ENCODE measurements around the gene DDX49. TPM values are rescaled to one million over a fixed set of nuclear protein-coding genes. Genes with fewer than 3 reads are reported as not detected.

Gene DDX49
- total RNA-seq, 2 experiments from 2014 or later = 63.7 to 82.4 TPM

- intact Hi-C loops (cut with micrococcal nuclease; ENCODE audit: unreplicated experiment) = loop anchor here (5.0 kb wide), 1 partner anchor 45 kb away; no protein-coding TSS in a partner anchor
- H3K36me3 ChIP-seq (ENCODE audit: insufficient read depth, low read length) = no peaks in the 10 kb centered on the region
- DNase-seq (ENCODE audit: low spot score) = no peak
- CTCF ChIA-PET (ENCODE audit: unreplicated experiment) = no interaction called here
- no peaks in the 10 kb centered on the region for H3K9me2 ChIP-seq (ENCODE audit: insufficient read depth, low read length)
- no peak overlapping the region for H3K4me2 ChIP-seq (ENCODE audit: low read length)
- H4K20me1 ChIP-seq (ENCODE audit: insufficient read depth, low read length) = no peaks in the 10 kb centered on the region
- peaks cover 69% of the 10 kb centered on the region for H3K4me1 ChIP-seq (ENCODE audit: insufficient read depth, low read length, poor library complexity, severe bottlenecking)
- no TSS peak for BruUV-seq (replicated peaks)
- TF ChIP-seq CTCF (conservative IDR thresholded peaks at IDR 0.05; ENCODE audit: low read length) = no peak
- TF ChIP-seq EZH2phosphoT487 (IDR thresholded peaks at IDR 0.05; ENCODE audit: borderline replicate concordance, low read depth, low read length) = no peak
- H2AFZ ChIP-seq (ENCODE audit: low read length) = no peak overlapping the region
- no peaks in the 10 kb centered on the region for H3K9me3 ChIP-seq (ENCODE audit: low read length)
- no peak overlapping the region for H3K4me3 ChIP-seq (ENCODE audit: low read depth, low read length, poor library complexity, severe bottlenecking)
- H3K27ac ChIP-seq (ENCODE audit: low read depth, low read length, poor library complexity, severe bottlenecking) = no peak overlapping the region
- H3K79me2 ChIP-seq (ENCODE audit: insufficient read depth, low read depth, low read length) = no peaks in the 10 kb centered on the region
- POLR2A ChIA-PET = interaction anchor here (0.6 to 1.5 kb wide), 2 partner anchors 14 to 23 kb away, joined by 4 read pairs; partner anchors contain the start of genes COPE and DDX49
These were observed 23.2 kb downstream of the DDX49 start for GRCh38 chr19:18942692-18943091.

- Histone ChIP-seq H3K4me1 (ENCODE audit: insufficient read depth, low read length, poor library complexity, severe bottlenecking) (peaks cover 77% of the 10 kb centered on the region), H3K27ac (ENCODE audit: low read depth, low read length, poor library complexity, severe bottlenecking) (peak overlapping the region; percentile 6), H3K9me3 (ENCODE audit: low read length) (no peaks in the 10 kb centered on the region), H3K79me2 (ENCODE audit: insufficient read depth, low read depth, low read length) (no peaks in the 10 kb centered on the region), H3K4me2 (ENCODE audit: low read length) (no peak overlapping the region), H3K36me3 (ENCODE audit: insufficient read depth, low read length) (no peaks in the 10 kb centered on the region), H2AFZ (ENCODE audit: low read length) (no peak overlapping the region), H3K4me3 (ENCODE audit: low read depth, low read length, poor library complexity, severe bottlenecking) (no peak overlapping the region), H3K9me2 (ENCODE audit: insufficient read depth, low read length) (no peaks in the 10 kb centered on the region), H4K20me1 (ENCODE audit: insufficient read depth, low read length) (no peaks in the 10 kb centered on the region)
- DNase-seq (ENCODE audit: low spot score) = no peak
- TF ChIP-seq CTCF (conservative IDR thresholded peaks at IDR 0.05; ENCODE audit: low read length) (no peak), EZH2phosphoT487 (IDR thresholded peaks at IDR 0.05; ENCODE audit: borderline replicate concordance, low read depth, low read length) (no peak)
- CTCF ChIA-PET (ENCODE audit: unreplicated experiment) = no interaction called here
- BruUV-seq (replicated peaks) = no TSS peak
- POLR2A ChIA-PET = interaction anchor here (0.5 to 0.6 kb wide), 2 partner anchors 13 to 16 kb away, joined by 3 to 4 read pairs; no protein-coding TSS in a partner anchor
- intact Hi-C loops (cut with micrococcal nuclease; ENCODE audit: unreplicated experiment) = loop anchor here (5.0 kb wide), 1 partner anchor 44 kb away; no protein-coding TSS in a partner anchor
These were observed 23.9 kb downstream of the DDX49 start for GRCh38 chr19:18943465-18943864.

GRCh38 chr19:18945297-18945696 lies 25.8 kb downstream of the DDX49 start:
- BruUV-seq (replicated peaks) = no TSS peak
- Histone ChIP-seq H4K20me1 (ENCODE audit: insufficient read depth, low read length) (no peaks in the 10 kb centered on the region), H2AFZ (ENCODE audit: low read length) (no peak overlapping the region), H3K4me2 (ENCODE audit: low read length) (no peak overlapping the region), H3K36me3 (ENCODE audit: insufficient read depth, low read length) (no peaks in the 10 kb centered on the region), H3K4me1 (ENCODE audit: insufficient read depth, low read length, poor library complexity, severe bottlenecking) (peaks cover 85% of the 10 kb centered on the region), H3K79me2 (ENCODE audit: insufficient read depth, low read depth, low read length) (no peaks in the 10 kb centered on the region), H3K27ac (ENCODE audit: low read depth, low read length, poor library complexity, severe bottlenecking) (no peak overlapping the region), H3K9me3 (ENCODE audit: low read length) (no peaks in the 10 kb centered on the region), H3K4me3 (ENCODE audit: low read depth, low read length, poor library complexity, severe bottlenecking) (no peak overlapping the region), H3K9me2 (ENCODE audit: insufficient read depth, low read length) (no peaks in the 10 kb centered on the region)
- no peak for DNase-seq (ENCODE audit: low spot score)
- no peak for TF ChIP-seq EZH2phosphoT487 (IDR thresholded peaks at IDR 0.05; ENCODE audit: borderline replicate concordance, low read depth, low read length)
- POLR2A ChIA-PET = no interaction called here
- CTCF ChIA-PET (ENCODE audit: unreplicated experiment) = no interaction called here
- intact Hi-C loops (cut with micrococcal nuclease; ENCODE audit: unreplicated experiment) = no loop called here

Measured in OCI-LY7 (cell line).